NCI-H2081 (cell line): Measurements from ENCODE around the gene PCDHA12.
"Not testable (repeated sequence)": the region's sequence is repeated elsewhere in the genome, so short reads cannot be mapped to it uniquely, and the experiment has no call there.

ENCODE experiments used
- DNase-seq, 2 experiments: peaks; one replicate each; lab custom pipeline; 2025; lab: John Stamatoyannopoulos, UW

Gene PCDHA12

GRCh38 chr5:140875085-140876065, at the start of gene PCDHA12:
Gene PCDHA12, plus strand, starts transcription at chr5:140875308. Its CDS starts 165 bp downstream, at chr5:140875473.
- DNase-seq, result no peak

DNA sequence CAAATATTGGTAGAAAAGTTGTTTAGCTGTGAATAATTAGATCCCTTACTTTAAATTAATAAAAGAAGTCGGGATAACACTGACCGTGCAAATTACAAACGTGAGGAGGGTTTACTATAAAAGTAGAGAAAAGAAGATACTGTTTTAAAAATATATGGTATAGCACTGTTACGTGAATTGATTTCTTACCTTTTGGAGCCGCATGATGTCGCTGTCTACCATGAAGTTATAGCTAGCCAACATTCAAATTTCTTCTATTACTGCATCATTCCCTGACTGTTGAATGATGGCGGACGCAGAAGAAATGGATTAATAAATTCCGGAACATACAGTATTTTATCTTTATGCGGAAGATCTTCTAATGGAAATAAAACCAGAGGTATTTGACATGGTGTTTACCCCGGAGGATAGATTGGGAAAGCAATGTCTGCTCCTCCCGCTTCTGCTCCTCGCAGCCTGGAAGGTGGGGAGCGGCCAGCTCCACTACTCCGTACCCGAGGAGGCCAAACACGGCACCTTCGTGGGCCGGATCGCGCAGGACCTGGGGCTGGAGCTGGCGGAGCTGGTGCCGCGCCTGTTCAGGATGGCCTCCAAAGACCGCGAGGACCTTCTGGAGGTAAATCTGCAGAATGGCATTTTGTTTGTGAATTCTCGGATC, 47.3 kb upstream of the PCDHA12 start, which contains the start of gene PCDHA6:
PCDHA6 (plus strand) TSS at position 257 of the 658 bp plus-strand sequence; CDS start at position 389, 132 bp downstream.
- DNase-seq, result peak; percentile 53 to 64

- DNase-seq, result peak; percentile 52 to 74
Observed at GRCh38 chr5:140828362-140828737, 46.8 kb upstream of the PCDHA12 start.

DNA sequence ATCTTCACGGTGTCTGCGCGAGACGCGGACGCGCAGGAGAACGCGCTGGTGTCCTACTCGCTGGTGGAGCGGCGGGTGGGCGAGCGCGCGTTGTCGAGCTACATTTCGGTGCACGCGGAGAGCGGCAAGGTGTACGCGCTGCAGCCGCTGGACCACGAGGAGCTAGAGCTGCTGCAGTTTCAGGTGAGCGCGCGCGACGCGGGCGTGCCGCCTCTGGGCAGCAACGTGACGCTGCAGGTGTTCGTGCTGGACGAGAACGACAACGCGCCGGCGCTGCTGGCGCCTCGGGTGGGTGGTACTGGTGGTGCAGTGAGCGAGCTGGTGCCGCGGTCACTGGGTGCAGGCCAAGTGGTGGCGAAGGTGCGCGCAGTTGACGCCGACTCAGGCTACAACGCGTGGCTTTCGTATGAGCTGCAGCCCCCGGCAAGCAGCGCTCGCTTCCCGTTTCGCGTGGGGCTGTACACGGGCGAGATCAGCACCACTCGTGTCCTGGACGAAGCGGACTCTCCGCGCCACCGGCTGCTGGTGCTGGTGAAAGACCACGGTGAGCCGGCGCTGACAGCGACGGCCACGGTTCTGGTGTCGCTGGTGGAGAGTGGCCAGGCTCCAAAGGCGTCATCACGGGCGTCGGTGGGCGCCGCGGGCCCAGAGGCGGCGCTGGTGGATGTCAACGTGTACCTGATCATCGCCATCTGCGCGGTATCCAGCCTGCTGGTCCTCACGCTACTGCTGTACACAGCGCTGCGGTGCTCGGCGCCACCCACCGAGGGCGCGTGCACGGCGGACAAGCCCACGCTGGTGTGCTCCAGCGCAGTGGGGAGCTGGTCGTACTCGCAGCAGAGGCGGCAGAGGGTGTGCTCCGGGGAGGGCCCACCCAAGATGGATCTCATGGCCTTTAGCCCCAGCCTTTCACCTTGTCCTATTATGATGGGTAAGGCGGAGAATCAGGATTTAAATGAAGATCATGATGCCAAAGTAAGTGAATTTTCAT, 45.3 kb upstream of the PCDHA12 start:
- not testable (repeated sequence) for DNase-seq

- no peak for DNase-seq
Observed at GRCh38 chr5:140833993-140834392, 41.1 kb upstream of the PCDHA12 start, which contains the start of gene PCDHA7. Gene PCDHA7, plus strand, starts transcription at chr5:140834269. Its CDS starts 115 bp downstream, at chr5:140834384.

DNA sequence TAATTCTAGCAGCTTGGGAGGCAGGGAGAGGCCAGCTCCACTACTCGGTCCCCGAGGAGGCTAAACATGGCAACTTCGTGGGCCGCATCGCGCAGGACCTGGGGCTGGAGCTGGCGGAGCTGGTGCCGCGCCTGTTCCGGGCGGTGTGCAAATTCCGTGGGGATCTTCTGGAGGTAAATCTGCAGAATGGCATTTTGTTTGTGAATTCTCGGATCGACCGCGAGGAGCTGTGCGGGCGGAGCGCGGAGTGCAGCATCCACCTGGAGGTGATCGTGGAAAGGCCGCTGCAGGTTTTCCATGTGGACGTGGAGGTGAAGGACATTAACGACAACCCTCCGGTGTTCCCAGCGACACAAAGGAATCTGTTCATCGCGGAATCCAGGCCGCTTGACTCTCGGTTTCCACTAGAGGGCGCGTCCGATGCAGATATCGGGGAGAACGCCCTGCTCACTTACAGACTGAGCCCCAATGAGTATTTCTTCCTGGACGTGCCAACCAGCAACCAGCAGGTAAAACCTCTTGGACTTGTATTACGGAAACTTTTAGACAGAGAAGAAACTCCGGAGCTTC, 40.6 kb upstream of the PCDHA12 start:
- DNase-seq, result not testable (repeated sequence)

DNA sequence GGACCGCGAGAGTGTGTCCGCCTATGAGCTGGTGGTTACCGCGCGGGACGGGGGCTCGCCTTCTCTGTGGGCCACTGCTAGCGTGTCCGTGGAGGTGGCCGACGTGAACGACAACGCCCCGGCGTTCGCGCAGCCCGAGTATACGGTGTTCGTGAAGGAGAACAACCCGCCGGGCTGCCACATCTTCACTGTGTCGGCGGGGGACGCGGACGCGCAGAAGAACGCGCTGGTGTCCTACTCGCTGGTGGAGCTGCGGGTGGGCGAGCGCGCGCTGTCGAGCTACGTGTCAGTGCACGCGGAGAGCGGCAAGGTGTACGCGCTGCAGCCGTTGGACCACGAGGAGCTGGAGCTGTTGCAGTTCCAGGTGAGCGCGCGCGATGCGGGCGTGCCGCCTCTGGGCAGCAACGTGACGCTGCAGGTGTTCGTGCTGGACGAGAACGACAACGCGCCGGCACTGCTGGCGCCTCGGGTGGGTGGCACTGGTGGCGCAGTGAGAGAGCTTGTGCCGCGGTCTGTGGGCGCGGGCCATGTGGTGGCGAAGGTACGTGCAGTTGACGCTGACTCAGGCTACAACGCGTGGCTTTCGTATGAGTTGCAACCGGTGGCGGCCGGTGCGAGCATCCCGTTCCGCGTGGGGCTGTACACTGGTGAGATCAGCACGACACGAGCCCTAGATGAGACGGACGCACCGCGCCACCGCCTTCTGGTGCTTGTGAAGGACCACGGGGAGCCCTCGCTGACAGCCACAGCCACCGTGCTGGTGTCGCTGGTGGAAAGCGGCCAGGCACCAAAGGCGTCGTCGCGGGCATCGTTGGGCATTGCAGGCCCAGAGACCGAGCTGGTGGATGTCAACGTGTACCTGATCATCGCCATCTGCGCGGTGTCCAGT, 39.2 kb upstream of the PCDHA12 start:
- no peak for DNase-seq

- peak; percentile 66 to 82 for DNase-seq
Observed at GRCh38 chr5:140840978-140841962, 33.8 kb upstream of the PCDHA12 start, which contains the start of gene PCDHA8. Gene PCDHA8, plus strand, starts transcription at chr5:140841187. Its CDS starts 135 bp downstream, at chr5:140841322.

DNA sequence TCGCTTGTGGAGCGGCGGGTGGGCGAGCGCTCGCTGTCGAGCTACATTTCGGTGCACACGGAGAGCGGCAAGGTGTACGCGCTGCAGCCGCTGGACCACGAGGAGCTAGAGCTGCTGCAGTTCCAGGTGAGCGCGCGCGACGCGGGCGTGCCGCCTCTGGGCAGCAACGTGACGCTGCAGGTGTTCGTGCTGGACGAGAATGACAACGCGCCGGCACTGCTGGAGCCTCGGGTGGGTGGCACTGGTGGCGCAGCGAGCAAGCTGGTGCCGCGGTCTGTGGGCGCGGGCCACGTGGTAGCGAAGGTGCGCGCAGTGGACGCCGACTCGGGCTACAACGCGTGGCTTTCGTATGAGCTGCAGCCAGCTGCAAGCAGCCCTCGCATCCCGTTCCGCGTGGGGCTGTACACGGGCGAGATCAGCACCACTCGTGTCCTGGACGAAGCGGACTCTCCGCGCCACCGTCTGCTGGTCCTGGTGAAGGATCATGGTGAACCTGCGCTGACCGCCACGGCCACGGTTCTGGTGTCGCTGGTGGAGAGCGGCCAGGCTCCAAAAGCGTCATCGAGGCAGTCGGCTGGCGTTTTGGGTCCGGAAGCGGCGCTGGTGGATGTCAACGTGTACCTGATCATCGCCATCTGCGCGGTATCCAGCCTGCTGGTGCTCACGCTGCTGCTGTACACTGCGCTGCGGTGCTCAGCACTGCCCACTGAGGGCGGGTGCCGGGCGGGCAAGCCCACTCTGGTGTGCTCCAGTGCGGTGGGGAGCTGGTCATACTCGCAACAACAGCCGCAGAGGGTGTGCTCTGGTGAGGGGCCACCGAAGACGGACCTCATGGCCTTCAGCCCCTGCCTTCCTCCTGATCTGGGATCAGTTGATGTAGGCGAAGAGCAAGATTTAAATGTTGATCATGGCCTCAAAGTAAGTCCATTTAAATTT, 32.0 kb upstream of the PCDHA12 start:
- DNase-seq, result no peak

GRCh38 chr5:140848139-140849102, 26.7 kb upstream of the PCDHA12 start, which contains the start of gene PCDHA9:
Gene PCDHA9, plus strand, starts transcription at chr5:140848382. Its CDS starts 114 bp downstream, at chr5:140848496.
- DNase-seq, result not testable (repeated sequence)

DNA sequence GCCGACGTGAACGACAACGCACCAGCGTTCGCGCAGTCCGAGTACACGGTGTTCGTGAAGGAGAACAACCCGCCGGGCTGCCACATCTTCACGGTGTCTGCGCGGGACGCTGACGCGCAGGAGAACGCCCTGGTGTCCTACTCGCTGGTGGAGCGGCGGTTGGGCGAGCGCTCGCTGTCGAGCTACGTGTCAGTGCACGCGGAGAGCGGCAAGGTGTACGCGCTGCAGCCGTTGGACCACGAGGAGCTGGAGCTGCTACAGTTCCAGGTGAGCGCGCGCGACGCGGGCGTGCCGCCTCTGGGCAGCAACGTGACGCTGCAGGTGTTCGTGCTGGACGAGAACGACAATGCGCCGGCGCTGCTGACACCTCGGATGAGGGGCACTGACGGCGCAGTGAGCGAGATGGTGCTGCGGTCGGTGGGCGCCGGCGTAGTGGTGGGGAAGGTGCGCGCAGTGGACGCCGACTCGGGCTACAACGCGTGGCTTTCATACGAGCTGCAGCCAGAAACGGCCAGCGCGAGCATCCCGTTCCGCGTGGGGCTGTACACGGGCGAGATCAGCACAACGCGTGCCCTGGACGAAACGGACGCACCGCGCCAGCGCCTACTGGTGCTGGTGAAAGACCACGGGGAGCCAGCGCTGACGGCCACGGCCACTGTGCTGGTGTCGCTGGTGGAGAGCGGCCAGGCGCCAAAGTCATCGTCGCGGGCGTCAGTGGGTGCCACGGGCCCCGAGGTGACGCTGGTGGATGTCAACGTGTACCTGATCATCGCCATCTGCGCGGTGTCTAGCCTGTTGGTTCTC, 25.1 kb upstream of the PCDHA12 start:
- DNase-seq, result not testable (repeated sequence)

DNA sequence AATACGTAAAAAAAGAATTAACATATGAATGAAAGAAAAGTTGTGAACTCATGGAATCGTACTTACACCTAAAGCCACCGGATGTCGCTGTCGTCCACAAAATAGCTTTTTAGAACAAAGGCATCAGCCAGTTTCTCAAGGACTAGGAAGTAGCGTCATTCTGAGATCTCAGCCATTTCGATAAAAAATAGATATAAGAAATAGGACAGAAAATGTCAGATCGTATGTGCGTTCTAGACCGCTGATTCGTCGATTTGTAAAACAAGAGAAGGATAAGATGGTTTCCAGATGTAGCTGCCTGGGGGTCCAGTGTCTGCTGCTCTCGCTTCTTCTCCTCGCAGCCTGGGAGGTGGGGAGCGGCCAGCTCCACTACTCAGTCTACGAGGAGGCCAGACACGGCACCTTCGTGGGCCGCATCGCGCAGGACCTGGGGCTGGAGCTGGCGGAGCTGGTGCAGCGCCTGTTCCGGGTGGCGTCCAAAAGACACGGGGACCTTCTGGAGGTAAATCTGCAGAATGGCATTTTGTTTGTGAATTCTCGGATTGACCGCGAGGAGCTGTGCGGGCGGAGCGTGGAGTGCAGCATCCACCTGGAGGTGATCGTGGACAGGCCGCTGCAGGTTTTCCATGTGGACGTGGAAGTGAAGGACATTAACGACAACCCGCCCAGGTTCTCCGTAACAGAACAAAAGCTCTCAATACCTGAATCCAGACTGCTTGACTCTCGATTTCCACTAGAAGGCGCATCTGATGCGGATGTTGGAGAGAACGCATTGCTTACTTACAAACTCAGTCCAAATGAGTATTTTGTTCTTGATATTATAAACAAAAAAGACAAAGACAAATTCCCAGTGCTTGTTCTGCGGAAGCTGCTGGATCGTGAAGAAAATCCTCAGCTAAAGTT, 19.1 kb upstream of the PCDHA12 start, which contains the start of gene PCDHA10:
PCDHA10 (plus strand) TSS at position 126 of the 903 bp plus-strand sequence; CDS start at position 278, 152 bp downstream.
- no peak for DNase-seq

- no peak for DNase-seq
Observed at GRCh38 chr5:140857177-140857986, 17.7 kb upstream of the PCDHA12 start.

DNA sequence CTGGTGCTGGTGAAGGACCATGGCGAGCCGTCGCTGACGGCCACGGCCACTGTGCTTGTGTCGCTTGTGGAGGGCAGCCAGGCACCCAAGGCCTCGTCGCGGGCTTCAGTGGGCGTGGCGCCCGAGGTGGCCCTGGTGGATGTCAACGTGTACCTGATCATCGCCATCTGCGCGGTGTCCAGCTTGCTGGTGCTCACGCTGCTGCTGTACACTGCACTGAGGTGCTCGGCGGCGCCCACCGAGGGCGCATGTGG, 17.2 kb upstream of the PCDHA12 start:
- no peak for DNase-seq
